Raji (cell line): Measurements from ENCODE around the gene TMEM40.

Experiments used
- POLR2A ChIP-seq: IDR thresholded peaks from 2 replicates; pipeline ENCODE4 v1.6.1; 2011; ENCODE audit warnings: low read depth, low read length, control low read depth; ENCODE audit not compliant: insufficient read depth

The TMEM40 gene

DNA sequence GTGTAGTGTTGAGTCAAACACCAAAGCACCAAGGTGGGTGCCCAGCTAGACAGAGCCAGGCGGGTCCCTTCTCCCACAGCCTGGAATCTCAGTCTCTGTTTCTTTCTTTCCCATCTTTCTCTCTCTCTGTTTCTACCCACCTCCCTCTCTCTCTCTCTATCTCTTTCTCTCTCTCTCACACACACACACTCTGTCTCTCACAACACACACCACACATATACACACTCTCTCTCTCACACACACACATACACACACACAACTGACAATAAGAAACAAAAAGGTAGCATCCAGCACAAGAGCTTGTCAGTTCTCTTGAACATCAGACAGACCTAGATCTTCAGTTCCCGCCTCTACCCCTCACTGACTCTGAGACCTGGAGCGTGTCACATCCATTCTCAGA lies 2.4 kb downstream of the TMEM40 start:
- TF ChIP-seq POLR2A: no peak

DNA sequence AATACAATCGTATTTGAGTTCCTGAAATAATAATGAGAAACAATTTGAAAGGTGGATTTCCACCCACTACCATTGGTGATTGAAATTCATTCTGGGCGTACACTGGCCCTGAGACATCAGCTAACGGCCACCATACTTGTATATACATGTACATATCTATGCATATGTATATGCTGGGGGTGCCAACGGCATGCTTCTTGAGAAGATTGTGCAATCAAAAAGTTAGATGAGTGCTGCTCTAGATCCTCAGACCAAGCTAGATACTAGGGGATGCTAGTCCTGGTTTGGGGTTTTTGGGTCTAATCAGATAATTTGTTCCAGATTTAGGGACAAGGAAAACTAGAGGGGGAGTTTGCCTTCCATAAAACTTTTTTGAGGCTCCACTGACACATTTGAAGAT lies 2.9 kb downstream of the TMEM40 start:
- no peak for TF ChIP-seq POLR2A

GRCh38 chr3:12755754-12756153 lies 3.3 kb downstream of the TMEM40 start:
- TF ChIP-seq POLR2A: no peak

GRCh38 chr3:12754313-12754712 lies 4.7 kb downstream of the TMEM40 start:
- no peak for TF ChIP-seq POLR2A

GRCh38 chr3:12753275-12754028 lies 5.6 kb downstream of the TMEM40 start:
- TF ChIP-seq POLR2A: no peak

DNA sequence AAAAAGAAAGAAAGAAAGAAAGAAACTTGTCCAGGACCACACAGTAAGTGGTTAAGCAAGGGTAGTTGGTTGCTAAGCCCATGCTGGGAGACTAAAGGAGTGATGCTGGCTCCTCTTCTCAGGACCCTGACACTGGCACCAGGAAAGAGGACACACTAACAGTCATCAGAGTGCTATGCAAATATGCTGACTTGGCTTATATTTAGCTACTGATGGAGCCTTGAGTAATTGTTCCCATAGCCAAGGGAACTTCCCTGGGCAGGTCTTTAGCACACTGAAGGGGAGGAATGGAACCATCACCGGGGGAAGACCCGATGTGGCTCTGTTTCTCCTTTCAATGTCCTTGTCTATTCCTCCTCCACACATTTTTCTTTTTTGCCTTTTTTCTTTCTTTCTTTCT lies 6.2 kb downstream of the TMEM40 start:
- 0 out of 2 replicates have a peak, but pooled peaks have one; percentile 22 for TF ChIP-seq POLR2A

- no peak for TF ChIP-seq POLR2A
Measured at GRCh38 chr3:12752102-12752501, 7.0 kb downstream of the TMEM40 start.

- no peak for TF ChIP-seq POLR2A
Measured at GRCh38 chr3:12751571-12751970, 7.5 kb downstream of the TMEM40 start.

DNA sequence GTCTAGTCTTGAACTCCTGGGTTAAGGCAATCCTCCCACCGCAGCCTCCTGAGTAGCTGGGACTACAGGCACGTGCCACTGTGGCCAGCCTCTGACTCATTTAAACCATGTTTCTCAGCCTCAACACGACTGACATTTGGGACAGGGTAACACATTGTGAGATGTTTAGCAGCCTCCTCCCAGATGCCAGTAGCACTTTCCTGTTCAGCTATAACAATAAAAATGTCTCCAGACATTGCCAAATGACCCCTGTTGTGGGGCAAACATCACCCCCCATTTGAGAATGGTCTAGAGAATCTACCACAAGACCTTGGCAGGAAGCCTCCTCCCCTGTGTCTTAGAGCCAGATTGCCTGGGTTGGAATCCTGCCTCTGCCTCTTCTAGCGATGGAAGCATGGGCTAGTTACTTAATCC lies 8.4 kb downstream of the TMEM40 start:
- no peak for TF ChIP-seq POLR2A

DNA sequence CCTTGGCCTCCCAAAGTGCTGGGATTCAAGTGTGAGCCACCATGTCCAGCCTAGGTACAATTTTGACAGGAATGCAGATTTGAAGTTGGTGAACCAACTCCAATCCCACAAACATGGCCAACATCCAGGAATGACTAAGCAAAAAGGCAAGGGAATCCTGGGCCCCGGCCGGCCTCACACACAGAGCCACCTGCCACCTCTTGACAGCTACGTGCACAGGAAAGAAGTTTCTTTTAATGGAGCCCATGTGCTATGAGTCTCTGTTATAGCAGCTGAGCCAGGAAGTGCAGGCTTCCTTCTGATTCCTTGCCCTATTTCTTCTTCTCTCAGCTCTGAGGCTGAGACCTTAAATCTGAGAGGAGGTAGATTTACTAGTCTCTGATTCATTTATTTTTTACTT lies 8.8 kb downstream of the TMEM40 start:
- TF ChIP-seq POLR2A: no peak

GRCh38 chr3:12748477-12748876 lies 10.6 kb downstream of the TMEM40 start:
- no peak for TF ChIP-seq POLR2A

GRCh38 chr3:12746419-12746818 lies 12.6 kb downstream of the TMEM40 start:
- TF ChIP-seq POLR2A: no peak

GRCh38 chr3:12744326-12744725 lies 14.7 kb downstream of the TMEM40 start:
- no peak for TF ChIP-seq POLR2A

DNA sequence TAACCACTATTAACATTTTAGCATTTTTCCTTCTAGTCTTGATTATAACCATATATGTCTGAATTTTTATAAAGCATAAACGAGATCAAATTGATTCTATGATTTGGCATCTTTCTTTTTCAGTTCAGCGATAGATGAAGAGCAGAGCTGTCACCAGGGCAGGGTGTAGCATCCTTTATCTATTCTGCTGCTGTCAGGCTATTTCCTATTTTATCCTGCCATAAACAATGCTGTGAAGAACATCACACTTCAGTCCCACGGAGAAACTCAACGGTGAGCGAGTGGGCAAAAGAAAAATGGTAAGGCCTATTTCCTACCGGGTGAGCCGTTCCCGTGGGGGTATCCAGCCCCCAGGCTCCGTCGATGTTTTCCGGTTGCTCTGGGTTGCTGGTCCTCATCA lies 15.5 kb downstream of the TMEM40 start:
- TF ChIP-seq POLR2A: no peak

DNA sequence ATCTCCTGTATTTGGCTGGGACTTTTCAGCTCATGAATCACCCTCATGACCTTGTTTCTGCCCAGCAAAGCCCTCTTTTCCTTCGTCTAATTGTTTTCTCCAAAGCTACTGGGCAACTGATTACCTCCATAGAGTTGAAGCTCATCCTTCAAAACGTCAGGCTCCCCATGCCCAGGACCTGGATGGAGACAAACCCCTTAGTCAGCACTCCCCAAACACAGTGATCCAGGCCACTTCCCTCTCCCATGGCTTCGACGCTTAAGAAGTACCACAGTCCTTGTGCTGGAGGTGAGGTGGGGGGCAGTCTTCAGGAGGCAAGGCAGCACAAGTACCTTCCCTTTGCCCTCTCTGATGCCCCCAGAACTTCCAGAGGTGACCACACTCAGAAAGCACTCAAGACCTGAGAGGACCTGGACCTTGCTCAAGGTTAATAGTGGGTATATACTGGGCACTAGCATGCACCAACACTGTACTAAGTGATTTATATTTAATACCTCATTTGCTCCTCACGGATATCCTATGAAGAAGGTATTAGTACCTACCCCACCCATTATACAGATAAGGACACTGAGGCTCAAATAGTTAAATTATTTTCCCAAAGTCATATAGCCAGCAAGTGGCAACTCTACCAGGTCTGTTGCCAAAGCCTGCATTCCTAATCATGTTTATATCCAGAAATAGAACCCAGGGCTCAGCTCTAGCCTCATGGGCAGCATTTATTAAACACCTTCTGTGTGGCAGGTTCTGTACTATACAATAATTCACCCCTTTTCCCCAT lies 16.5 kb downstream of the TMEM40 start:
- TF ChIP-seq POLR2A: no peak

- peak; percentile 43; the same call in 1 of the 2 replicates for TF ChIP-seq POLR2A
Measured at GRCh38 chr3:12741209-12741608, 17.9 kb downstream of the TMEM40 start.

DNA sequence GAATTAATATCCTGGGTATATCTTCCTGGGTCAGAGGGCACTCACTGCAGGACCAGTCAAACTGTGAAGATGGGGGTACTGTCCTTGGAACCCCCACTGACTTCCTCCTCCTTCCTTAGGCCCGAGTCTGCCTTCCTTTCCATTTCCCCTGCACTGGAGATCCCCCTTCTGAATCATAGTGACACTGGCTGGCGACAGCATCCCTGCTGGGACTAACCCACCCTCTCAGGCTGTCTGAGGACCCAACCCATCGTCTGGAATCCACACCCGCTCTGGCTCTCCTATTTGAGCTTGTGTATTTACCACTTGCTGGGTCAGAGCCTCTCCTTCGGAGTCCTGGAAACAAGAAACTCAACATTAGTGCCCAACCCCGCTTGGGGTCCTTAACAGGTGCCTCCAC lies 21.2 kb downstream of the TMEM40 start:
- TF ChIP-seq POLR2A: no peak

DNA sequence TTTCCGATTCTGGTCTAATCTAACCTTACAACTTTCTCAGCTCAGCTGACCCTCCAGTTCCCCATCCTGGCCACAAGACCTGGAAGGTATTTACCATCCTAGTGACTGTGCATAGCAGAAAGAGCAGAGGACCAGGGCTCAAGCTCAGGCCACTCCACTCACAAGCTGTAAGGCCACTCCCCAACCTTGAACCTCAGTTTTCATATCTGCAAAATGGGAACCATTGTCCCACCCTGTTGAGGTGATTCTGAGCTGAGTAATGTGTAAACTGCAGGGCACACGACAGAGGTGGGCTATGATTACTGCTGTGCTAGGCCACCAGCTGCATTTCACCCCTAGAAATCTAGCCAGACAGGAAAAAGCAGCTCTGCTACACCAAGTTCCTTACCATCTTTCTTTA lies 21.7 kb downstream of the TMEM40 start:
- TF ChIP-seq POLR2A: no peak
